Mesendoderm (in vitro differentiated cells): Measurements from ENCODE around the gene SKAP1. TPM values are rescaled to one million over a fixed set of nuclear protein-coding genes. Genes with fewer than 3 reads are reported as not detected.

Source experiments
- DNase-seq: peaks from one replicate; pipeline ENCODE4 v3.0.0; 2013
- H2AK5ac ChIP-seq: 2 replicates; pipeline ENCODE4 v1.6.1; 2013; ENCODE audit warnings: low read length, inconsistent platforms
- H2BK120ac ChIP-seq: 2 replicates; pipeline ENCODE4 v1.6.1; 2013; ENCODE audit warnings: low read depth, mild to moderate bottlenecking, low read length, moderate library complexity, mixed read lengths
- H2BK15ac ChIP-seq: replicated peaks from 2 replicates; pipeline ENCODE4 v1.6.1; 2013; ENCODE audit warnings: low read depth, mild to moderate bottlenecking, moderate library complexity
- H2BK5ac ChIP-seq: 2 replicates; pipeline ENCODE4 v1.6.1; 2013; ENCODE audit warnings: low read length, inconsistent platforms
- H3K18ac ChIP-seq: 2 replicates; pipeline ENCODE4 v1.6.1; 2013; ENCODE audit warnings: mild to moderate bottlenecking, low read length, mixed read lengths
- H3K23ac ChIP-seq: one replicate; pipeline ENCODE4 v1.6.1; 2013; ENCODE audit warnings: low read length
- H3K27ac ChIP-seq: 2 replicates; pipeline ENCODE4 v1.5.1; 2013; ENCODE audit warnings: low read depth, mild to moderate bottlenecking, inconsistent platforms, low read length, moderate library complexity
- H3K27me3 ChIP-seq: 2 replicates; pipeline ENCODE4 v1.6.1; 2013; ENCODE audit warnings: low read length, control low read depth, mild to moderate bottlenecking, inconsistent platforms; ENCODE audit not compliant: insufficient read depth, poor library complexity
- H3K36me3 ChIP-seq: 2 replicates; pipeline ENCODE4 v1.6.1; 2013; ENCODE audit warnings: low read length, inconsistent platforms; ENCODE audit not compliant: control insufficient read depth, insufficient read depth
- H3K4ac ChIP-seq: one replicate; pipeline ENCODE4 v1.6.1; 2013; ENCODE audit warnings: low read depth, mild to moderate bottlenecking, low read length, moderate library complexity
- H3K4me1 ChIP-seq: 2 replicates; pipeline ENCODE4 v1.6.1; 2013; ENCODE audit warnings: low read depth, low read length, inconsistent platforms; ENCODE audit not compliant: control insufficient read depth
- H3K4me2 ChIP-seq: 2 replicates; pipeline ENCODE4 v1.6.1; 2013; ENCODE audit warnings: low read length
- H3K4me3 ChIP-seq: 2 replicates; pipeline ENCODE4 v1.5.1; 2013; ENCODE audit warnings: mild to moderate bottlenecking, low read length
- H3K56ac ChIP-seq: one replicate; pipeline ENCODE4 v1.6.1; 2013; ENCODE audit warnings: low read length
- H3K79me1 ChIP-seq: 2 replicates; pipeline ENCODE4 v1.6.1; 2013; ENCODE audit warnings: low read length, inconsistent platforms
- H3K79me2 ChIP-seq: 2 replicates; pipeline ENCODE4 v1.6.1; 2013; ENCODE audit warnings: mild to moderate bottlenecking, low read length; ENCODE audit not compliant: control insufficient read depth, insufficient read depth
- H3K9ac ChIP-seq: 2 replicates; pipeline ENCODE4 v1.6.1; 2013; ENCODE audit warnings: low read length, inconsistent platforms
- H4K5ac ChIP-seq: one replicate; pipeline ENCODE4 v1.6.1; 2013; ENCODE audit warnings: low read length
- H4K8ac ChIP-seq: one replicate; pipeline ENCODE4 v1.6.1; 2013; ENCODE audit warnings: low read depth, mild to moderate bottlenecking, control low read depth, low read length, moderate library complexity
- WGBS: extraction: QIAGEN DNeasy Blood & Tissue Kit; methylation state at CpG from one replicate; pipeline ENCODE4 v1.1.7; 2013; ENCODE audit warnings: low lambda C conversion rate, missing lambda C conversion rate; ENCODE audit not compliant: insufficient coverage; ENCODE audit errors: extremely low coverage; 5-methylcytosine and 5-hydroxymethylcytosine counted together
- small RNA-seq: library from polyadenylated mRNA; stranded (forward); fragments of <200 nt; extraction: miRNeasy Mini kit (QIAGEN cat#:217004); gene quantifications from one replicate; pipeline ENCODE3, GENCODE V24; 2013; ENCODE audit not compliant: insufficient read depth

SKAP1 gene

GRCh38 chr17:48100160-48100559 lies 329.9 kb downstream of the SKAP1 start:
- H3K9ac ChIP-seq, result peak overlapping the region; percentile 98
- H4K5ac ChIP-seq, result no peak overlapping the region
- H2BK15ac ChIP-seq, result no peak overlapping the region
- H2BK5ac ChIP-seq, result peak overlapping the region; percentile 63
- H3K18ac ChIP-seq, result peak overlapping the region; percentile 51
- peak overlapping the region; percentile 98 for H3K56ac ChIP-seq
- no peak for DNase-seq
- no peak overlapping the region for H4K8ac ChIP-seq
- peak overlapping the region; percentile 99 for H3K27ac ChIP-seq
- 100% methylated on average over 6 of the region's 10 CpGs for WGBS
- peak overlapping the region; percentile 74 for H2AK5ac ChIP-seq
- H3K79me1 ChIP-seq, result peaks cover 7% of the 10 kb centered on the region
- no peaks in the 10 kb centered on the region for H3K36me3 ChIP-seq
- no peak overlapping the region for H3K4ac ChIP-seq
- H3K23ac ChIP-seq, result no peak overlapping the region
- H3K4me3 ChIP-seq, result peak overlapping the region; percentile 95
- no peaks in the 10 kb centered on the region for H3K27me3 ChIP-seq
- H3K79me2 ChIP-seq, result peaks cover 43% of the 10 kb centered on the region
- H2BK120ac ChIP-seq, result no peak overlapping the region
- peak overlapping the region; percentile 90 for H3K4me2 ChIP-seq
- peaks cover 3% of the 10 kb centered on the region for H3K4me1 ChIP-seq

DNA sequence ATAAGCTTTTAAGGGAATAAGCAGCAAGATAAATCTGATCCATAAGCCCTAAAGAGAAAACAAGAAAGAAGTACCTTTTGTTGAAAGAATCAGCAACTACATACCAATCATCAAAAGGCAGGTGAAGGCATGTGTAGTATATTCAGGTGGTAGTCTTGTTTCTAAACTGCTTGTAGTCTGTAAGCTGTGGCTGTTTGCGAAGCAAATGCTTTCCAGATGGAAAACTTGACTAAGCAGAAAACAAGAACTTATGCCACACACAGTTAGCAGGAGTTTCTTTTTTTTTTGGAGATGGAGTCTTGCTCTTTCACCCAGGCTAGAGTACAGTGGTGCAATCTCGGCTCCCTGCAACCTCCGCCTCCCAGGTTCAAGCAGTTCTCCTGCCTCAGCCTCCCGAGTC lies 334.4 kb downstream of the SKAP1 start:
- no peak overlapping the region for H4K8ac ChIP-seq
- H3K79me2 ChIP-seq, result peaks cover 76% of the 10 kb centered on the region
- no peak overlapping the region for H4K5ac ChIP-seq
- H3K23ac ChIP-seq, result no peak overlapping the region
- no CpG with 5 or more reads among the region's 4 CpGs for WGBS
- H2BK5ac ChIP-seq, result no peak overlapping the region
- no peak overlapping the region for H3K56ac ChIP-seq
- H3K36me3 ChIP-seq, result no peaks in the 10 kb centered on the region
- DNase-seq, result no peak
- no peaks in the 10 kb centered on the region for H3K27me3 ChIP-seq
- H3K4me3 ChIP-seq, result no peak overlapping the region
- H3K79me1 ChIP-seq, result peaks cover 9% of the 10 kb centered on the region
- H3K9ac ChIP-seq, result no peak overlapping the region
- H3K4ac ChIP-seq, result no peak overlapping the region
- H2BK15ac ChIP-seq, result no peak overlapping the region
- H3K4me1 ChIP-seq, result peaks cover 3% of the 10 kb centered on the region
- H2AK5ac ChIP-seq, result no peak overlapping the region
- H3K4me2 ChIP-seq, result no peak overlapping the region
- H3K18ac ChIP-seq, result no peak overlapping the region
- H3K27ac ChIP-seq, result no peak overlapping the region
- no peak overlapping the region for H2BK120ac ChIP-seq

GRCh38 chr17:48093341-48094045 lies 336.5 kb downstream of the SKAP1 start:
- H3K79me2 ChIP-seq, result peaks cover 72% of the 10 kb centered on the region
- no peak overlapping the region for H3K4me3 ChIP-seq
- no peak overlapping the region for H3K27ac ChIP-seq
- H3K4ac ChIP-seq, result no peak overlapping the region
- H3K18ac ChIP-seq, result no peak overlapping the region
- WGBS, result no CpG with 5 or more reads among the region's 11 CpGs
- no peak overlapping the region for H3K4me2 ChIP-seq
- no peak for DNase-seq
- H2AK5ac ChIP-seq, result no peak overlapping the region
- H3K9ac ChIP-seq, result no peak overlapping the region
- H4K8ac ChIP-seq, result peak overlapping the region; percentile 76
- no peaks in the 10 kb centered on the region for H3K36me3 ChIP-seq
- no peak overlapping the region for H3K56ac ChIP-seq
- H2BK120ac ChIP-seq, result no peak overlapping the region
- H4K5ac ChIP-seq, result no peak overlapping the region
- no peak overlapping the region for H2BK15ac ChIP-seq
- no peaks in the 10 kb centered on the region for H3K4me1 ChIP-seq
- no peak overlapping the region for H3K23ac ChIP-seq
- no peaks in the 10 kb centered on the region for H3K27me3 ChIP-seq
- H3K79me1 ChIP-seq, result peaks cover 7% of the 10 kb centered on the region
- no peak overlapping the region for H2BK5ac ChIP-seq

DNA sequence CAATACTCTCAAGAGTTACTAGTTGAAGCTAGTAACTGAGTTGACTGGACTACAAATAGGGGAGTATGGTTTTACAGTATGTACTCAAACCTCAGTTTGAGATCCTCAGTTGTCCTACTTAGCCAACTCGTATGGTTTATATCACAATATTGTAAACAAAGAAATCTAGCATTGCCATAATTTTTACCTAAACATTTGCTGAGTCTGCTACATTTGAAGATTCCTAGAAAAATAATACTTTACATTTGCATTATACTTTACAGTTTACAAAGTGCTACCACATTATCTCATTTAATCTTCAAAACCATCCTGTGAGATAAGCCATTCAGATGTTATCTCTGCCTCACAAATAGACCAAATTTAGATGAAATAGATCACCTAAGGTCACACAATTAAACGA lies 345.1 kb downstream of the SKAP1 start:
- peaks cover 3% of the 10 kb centered on the region for H3K4me1 ChIP-seq
- no peak overlapping the region for H2BK5ac ChIP-seq
- no peak overlapping the region for H3K23ac ChIP-seq
- no peak overlapping the region for H3K4ac ChIP-seq
- H3K27me3 ChIP-seq, result no peaks in the 10 kb centered on the region
- no peak overlapping the region for H2AK5ac ChIP-seq
- H3K27ac ChIP-seq, result no peak overlapping the region
- H3K56ac ChIP-seq, result no peak overlapping the region
- no peak overlapping the region for H2BK120ac ChIP-seq
- no peak overlapping the region for H3K18ac ChIP-seq
- no peak overlapping the region for H4K8ac ChIP-seq
- no peak overlapping the region for H4K5ac ChIP-seq
- H2BK15ac ChIP-seq, result no peak overlapping the region
- WGBS, result no CpG with 5 or more reads among the region's 2 CpGs
- H3K4me2 ChIP-seq, result no peak overlapping the region
- no peaks in the 10 kb centered on the region for H3K36me3 ChIP-seq
- DNase-seq, result no peak
- peaks cover 10% of the 10 kb centered on the region for H3K79me1 ChIP-seq
- no peak overlapping the region for H3K9ac ChIP-seq
- H3K4me3 ChIP-seq, result no peak overlapping the region
- peaks cover 41% of the 10 kb centered on the region for H3K79me2 ChIP-seq

Small RNA genes lying within 50 kb of the gene (small RNA-seq; reads per million reads assigned to genes)
- gene MIR1203, result not detected
- gene RF00012, result not detected
- gene RF00019, result not detected
- gene RNU6-1152P, result not detected
- not detected for gene RNU6-1201P
